AG04450 (cell line): Measurements from ENCODE around the gene FIZ1. TPM values are rescaled to one million over a fixed set of nuclear protein-coding genes. Genes with fewer than 3 reads are reported as not detected.

Experiments
- CTCF ChIA-PET: fragments of 300-600, 350-600 bp; formaldehyde crosslinking; extraction: SDS; loops from one replicate; lab custom pipeline; 2022; ENCODE audit warnings: antibody characterized with exemption, inconsistent platforms; lab: Charles Lee
- POLR2A ChIA-PET: fragments of 350-600 bp; formaldehyde crosslinking; extraction: SDS; loops from one replicate; lab custom pipeline; 2021; ENCODE audit warnings: antibody characterized with exemption, inconsistent platforms; lab: Yijun Ruan, JAX
- DNase-seq: peaks from one replicate; pipeline ENCODE4 v3.0.0-alpha.2; 2011; ENCODE audit warnings: low read depth, low spot score
- H3K27ac ChIP-seq: one replicate; pipeline ENCODE4 v1.5.1; 2012; ENCODE audit warnings: low read depth, low read length, control low read depth
- H3K27me3 ChIP-seq: one replicate; pipeline ENCODE4 v1.6.0; 2012; ENCODE audit warnings: low read length; ENCODE audit not compliant: control insufficient read depth, insufficient read depth
- H3K4me3 ChIP-seq: 2 replicates; pipeline ENCODE4 v1.5.1; 2011; ENCODE audit warnings: mild to moderate bottlenecking, low read depth, low read length, control low read depth
- H3K9me3 ChIP-seq: 2 replicates; pipeline ENCODE4 v1.5.1; 2012; ENCODE audit warnings: low read length; ENCODE audit not compliant: control insufficient read depth, insufficient read depth
- polyA plus RNA-seq: library from polyadenylated mRNA; depleted of rRNA; stranded (reverse); fragments of >200 nt; gene quantifications from 2 replicates; pipeline ENCODE4 v1.2.3, GENCODE V29; 2011
- TF ChIP-seq, protein P1 (sequence below): IDR thresholded peaks from 2 replicates; pipeline ENCODE4 v1.5.1; 2011; ENCODE audit warnings: low read depth, low read length, control low read depth, inconsistent platforms

FIZ1 gene
- polyA plus RNA-seq, 1 experiment: 3.7 TPM

DNA sequence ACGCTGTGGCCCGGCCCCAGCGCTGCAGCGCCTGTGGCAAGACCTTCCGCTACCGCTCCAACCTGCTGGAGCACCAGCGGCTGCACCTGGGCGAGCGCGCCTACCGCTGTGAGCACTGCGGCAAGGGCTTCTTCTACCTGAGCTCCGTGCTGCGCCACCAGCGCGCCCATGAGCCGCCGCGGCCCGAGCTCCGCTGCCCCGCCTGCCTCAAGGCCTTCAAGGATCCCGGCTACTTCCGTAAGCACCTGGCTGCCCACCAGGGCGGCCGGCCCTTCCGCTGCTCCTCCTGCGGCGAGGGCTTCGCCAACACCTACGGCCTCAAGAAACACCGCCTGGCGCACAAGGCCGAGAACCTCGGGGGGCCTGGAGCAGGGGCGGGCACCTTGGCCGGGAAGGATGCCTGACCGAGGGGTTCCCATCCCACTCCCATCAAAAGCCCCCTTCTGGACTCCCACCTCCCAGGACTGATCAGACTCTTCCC is 17.1 kb upstream of the FIZ1 start:
- ChIA-PET CTCF (interaction anchor here (1.2 to 1.9 kb wide), 2 partner anchors 10 to 113 kb away, joined by 3 to 5 read pairs; no protein-coding TSS in a partner anchor), POLR2A (no interaction called here)
- TF ChIP-seq, protein P1, sequence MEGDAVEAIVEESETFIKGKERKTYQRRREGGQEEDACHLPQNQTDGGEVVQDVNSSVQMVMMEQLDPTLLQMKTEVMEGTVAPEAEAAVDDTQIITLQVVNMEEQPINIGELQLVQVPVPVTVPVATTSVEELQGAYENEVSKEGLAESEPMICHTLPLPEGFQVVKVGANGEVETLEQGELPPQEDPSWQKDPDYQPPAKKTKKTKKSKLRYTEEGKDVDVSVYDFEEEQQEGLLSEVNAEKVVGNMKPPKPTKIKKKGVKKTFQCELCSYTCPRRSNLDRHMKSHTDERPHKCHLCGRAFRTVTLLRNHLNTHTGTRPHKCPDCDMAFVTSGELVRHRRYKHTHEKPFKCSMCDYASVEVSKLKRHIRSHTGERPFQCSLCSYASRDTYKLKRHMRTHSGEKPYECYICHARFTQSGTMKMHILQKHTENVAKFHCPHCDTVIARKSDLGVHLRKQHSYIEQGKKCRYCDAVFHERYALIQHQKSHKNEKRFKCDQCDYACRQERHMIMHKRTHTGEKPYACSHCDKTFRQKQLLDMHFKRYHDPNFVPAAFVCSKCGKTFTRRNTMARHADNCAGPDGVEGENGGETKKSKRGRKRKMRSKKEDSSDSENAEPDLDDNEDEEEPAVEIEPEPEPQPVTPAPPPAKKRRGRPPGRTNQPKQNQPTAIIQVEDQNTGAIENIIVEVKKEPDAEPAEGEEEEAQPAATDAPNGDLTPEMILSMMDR: no peak
- Histone ChIP-seq H3K27ac (no peak overlapping the region), H3K27me3 (no peaks in the 10 kb centered on the region), H3K4me3 (no peak overlapping the region), H3K9me3 (peaks cover 7% of the 10 kb centered on the region; the same call in 1 of the 2 replicates)
- no peak for DNase-seq

DNA sequence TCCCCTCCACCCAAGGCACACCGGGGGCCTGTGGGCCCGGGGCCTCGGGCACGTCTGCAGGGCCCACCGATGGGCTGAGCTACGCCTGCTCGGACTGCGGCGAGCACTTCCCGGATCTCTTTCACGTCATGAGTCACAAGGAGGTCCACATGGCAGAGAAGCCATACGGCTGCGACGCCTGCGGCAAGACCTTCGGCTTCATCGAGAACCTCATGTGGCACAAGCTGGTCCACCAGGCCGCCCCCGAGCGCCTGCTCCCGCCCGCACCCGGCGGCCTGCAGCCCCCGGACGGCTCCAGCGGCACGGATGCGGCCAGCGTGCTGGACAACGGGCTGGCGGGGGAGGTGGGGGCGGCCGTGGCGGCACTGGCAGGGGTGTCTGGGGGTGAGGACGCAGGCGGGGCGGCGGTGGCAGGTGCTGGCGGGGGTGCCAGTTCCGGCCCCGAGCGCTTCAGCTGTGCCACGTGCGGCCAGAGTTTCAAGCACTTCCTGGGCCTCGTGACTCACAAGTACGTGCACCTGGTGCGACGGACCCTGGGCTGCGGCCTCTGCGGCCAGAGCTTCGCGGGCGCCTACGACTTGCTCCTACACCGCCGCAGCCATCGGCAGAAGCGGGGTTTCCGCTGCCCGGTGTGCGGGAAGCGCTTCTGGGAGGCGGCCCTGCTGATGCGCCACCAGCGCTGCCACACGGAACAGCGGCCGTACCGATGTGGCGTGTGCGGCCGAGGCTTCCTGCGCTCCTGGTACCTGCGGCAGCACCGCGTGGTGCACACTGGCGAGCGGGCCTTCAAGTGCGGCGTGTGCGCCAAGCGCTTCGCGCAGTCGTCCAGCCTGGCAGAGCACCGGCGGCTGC is 16.5 kb upstream of the FIZ1 start:
- ChIA-PET CTCF (interaction anchor here (1.2 to 1.9 kb wide), 2 partner anchors 10 to 112 kb away, joined by 3 to 5 read pairs; no protein-coding TSS in a partner anchor), POLR2A (no interaction called here)
- Histone ChIP-seq H3K9me3 (peaks cover 7% of the 10 kb centered on the region; the same call in 1 of the 2 replicates), H3K27me3 (no peaks in the 10 kb centered on the region), H3K27ac (no peak overlapping the region), H3K4me3 (no peak overlapping the region)
- TF ChIP-seq, protein P1: no peak
- no peak for DNase-seq

DNA sequence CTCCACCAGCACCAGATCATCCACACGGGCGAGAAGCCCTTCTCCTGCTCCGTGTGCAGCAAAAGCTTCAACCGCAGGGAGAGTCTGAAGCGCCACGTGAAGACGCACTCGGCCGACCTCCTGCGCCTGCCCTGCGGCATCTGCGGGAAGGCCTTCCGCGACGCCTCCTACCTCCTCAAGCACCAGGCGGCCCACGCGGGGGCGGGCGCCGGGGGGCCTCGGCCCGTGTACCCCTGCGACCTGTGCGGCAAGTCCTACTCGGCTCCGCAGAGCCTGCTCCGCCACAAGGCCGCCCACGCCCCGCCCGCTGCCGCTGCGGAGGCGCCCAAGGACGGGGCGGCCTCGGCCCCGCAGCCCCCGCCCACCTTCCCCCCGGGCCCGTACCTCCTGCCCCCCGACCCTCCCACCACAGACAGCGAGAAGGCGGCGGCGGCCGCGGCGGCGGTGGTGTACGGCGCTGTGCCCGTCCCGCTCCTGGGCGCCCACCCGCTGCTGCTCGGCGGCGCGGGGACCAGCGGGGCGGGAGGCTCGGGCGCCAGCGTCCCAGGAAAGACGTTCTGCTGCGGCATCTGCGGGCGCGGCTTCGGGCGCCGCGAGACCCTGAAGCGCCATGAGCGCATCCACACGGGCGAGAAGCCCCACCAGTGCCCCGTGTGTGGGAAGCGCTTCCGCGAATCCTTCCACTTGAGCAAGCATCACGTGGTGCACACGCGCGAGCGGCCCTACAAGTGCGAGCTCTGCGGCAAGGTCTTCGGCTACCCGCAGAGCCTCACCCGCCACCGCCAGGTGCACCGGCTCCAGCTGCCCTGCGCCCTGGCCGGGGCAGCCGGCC is 15.6 kb upstream of the FIZ1 start:
- POLR2A ChIA-PET: no interaction called here
- Histone ChIP-seq H3K27ac (no peak overlapping the region), H3K9me3 (peaks cover 7% of the 10 kb centered on the region), H3K27me3 (no peaks in the 10 kb centered on the region), H3K4me3 (no peak overlapping the region)
- CTCF ChIA-PET: interaction anchor here (1.2 kb wide), 1 partner anchor 9 kb away, joined by 3 read pairs; no protein-coding TSS in a partner anchor
- TF ChIP-seq, protein P1: no peak
- DNase-seq: no peak

DNA sequence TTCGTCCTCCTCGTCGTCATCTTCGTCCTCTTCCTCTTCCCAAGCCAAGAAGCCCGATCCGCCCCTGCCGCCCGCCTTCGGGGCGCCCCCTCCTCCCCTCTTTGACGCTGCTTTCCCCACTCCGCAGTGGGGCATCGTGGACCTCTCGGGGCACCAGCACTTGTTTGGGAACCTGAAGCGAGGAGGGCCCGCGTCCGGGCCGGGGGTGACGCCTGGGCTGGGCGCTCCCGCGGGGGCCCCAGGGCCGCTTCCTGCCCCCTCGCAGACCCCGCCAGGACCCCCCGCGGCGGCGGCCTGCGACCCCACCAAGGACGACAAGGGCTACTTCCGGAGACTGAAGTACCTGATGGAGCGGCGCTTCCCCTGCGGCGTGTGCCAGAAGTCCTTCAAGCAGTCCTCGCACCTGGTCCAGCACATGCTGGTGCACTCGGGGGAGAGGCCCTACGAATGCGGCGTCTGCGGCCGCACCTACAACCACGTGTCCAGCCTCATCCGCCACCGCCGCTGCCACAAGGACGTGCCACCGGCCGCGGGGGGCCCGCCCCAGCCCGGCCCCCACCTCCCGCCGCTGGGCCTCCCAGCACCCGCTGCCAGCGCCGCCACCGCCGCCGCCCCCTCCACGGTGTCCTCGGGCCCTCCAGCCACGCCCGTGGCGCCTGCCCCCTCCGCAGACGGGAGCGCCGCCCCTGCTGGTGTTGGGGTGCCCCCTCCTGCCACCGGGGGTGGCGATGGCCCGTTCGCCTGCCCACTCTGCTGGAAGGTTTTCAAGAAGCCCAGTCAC is 14.8 kb upstream of the FIZ1 start:
- peaks cover 12% of the 10 kb centered on the region for H3K9me3 ChIP-seq
- no peaks in the 10 kb centered on the region for H3K27me3 ChIP-seq
- CTCF ChIA-PET: no interaction called here
- H3K4me3 ChIP-seq: no peak overlapping the region
- no peak overlapping the region for H3K27ac ChIP-seq
- POLR2A ChIA-PET: no interaction called here
- TF ChIP-seq, protein P1: no peak
- no peak for DNase-seq
